HepG2 (cell line): ENCODE data around the gene EMC1. TPM values are rescaled to one million over a fixed set of nuclear protein-coding genes. Genes with fewer than 3 reads are reported as not detected.
A peak's percentile ranks its signal among the peaks of the same experiment; 100 is the strongest.

Source experiments
- CBX5 ChIP-seq: sonication (generic); formaldehyde crosslinking; IDR thresholded peaks from 2 replicates; pipeline ENCODE4 v1.4.0; 2020; ENCODE audit warnings: missing genetic modification reagents, borderline replicate concordance
- FOXK2 ChIP-seq: fragments of 450-650 bp; IDR thresholded peaks from 2 replicates; pipeline ENCODE4 v1.6.1; 2016
- HMG20B ChIP-seq: conservative IDR thresholded peaks from 2 replicates; pipeline ENCODE4 v1.6.1; 2016; ENCODE audit warnings: missing genetic modification reagents, missing compliant biosample characterization
- ZBTB1 ChIP-seq: sonication (generic); formaldehyde crosslinking; IDR thresholded peaks from 2 replicates; pipeline ENCODE4 v1.4.0; 2020; ENCODE audit warnings: missing genetic modification reagents, borderline replicate concordance
- ZNF10 ChIP-seq: sonication (generic); formaldehyde crosslinking; IDR thresholded peaks from 2 replicates; pipeline ENCODE4 v1.4.0; 2020; ENCODE audit warnings: mild to moderate bottlenecking, low read depth, missing genetic modification reagents, borderline replicate concordance
- ZNF333 ChIP-seq: sonication (generic); formaldehyde crosslinking; IDR thresholded peaks from 2 replicates; pipeline ENCODE4 v1.4.0; 2020; ENCODE audit warnings: mild to moderate bottlenecking, missing genetic modification reagents, borderline replicate concordance
- ZNF335 ChIP-seq: sonication (generic); formaldehyde crosslinking; IDR thresholded peaks from 2 replicates; pipeline ENCODE4 v1.4.0; 2020; ENCODE audit warnings: missing genetic modification reagents
- ZNF550 ChIP-seq: sonication (generic); formaldehyde crosslinking; IDR thresholded peaks from 2 replicates; pipeline ENCODE4 v1.4.0; 2020; ENCODE audit warnings: mild to moderate bottlenecking, missing genetic modification reagents, borderline replicate concordance
- ZNF660 ChIP-seq: sonication (generic); formaldehyde crosslinking; IDR thresholded peaks from 2 replicates; pipeline ENCODE4 v1.5.1; 2020; ENCODE audit warnings: mild to moderate bottlenecking, low read depth, missing genetic modification reagents, borderline replicate concordance
- ZNF746 ChIP-seq: sonication (generic); formaldehyde crosslinking; IDR thresholded peaks from 2 replicates; pipeline ENCODE4 v1.8.0; 2022; ENCODE audit warnings: mild to moderate bottlenecking, missing genetic modification reagents
- ZNF816 ChIP-seq: sonication (generic); formaldehyde crosslinking; IDR thresholded peaks from 2 replicates; pipeline ENCODE4 v1.8.0; 2022; ENCODE audit warnings: missing genetic modification reagents, mild to moderate bottlenecking, borderline replicate concordance
- polyA plus RNA-seq, 8 experiments: library from polyadenylated mRNA; depleted of rRNA in 3 of 8; stranded (reverse) in 7 of 8; unstranded in 1 of 8; fragments of >200 nt; fragmentation: Illumina TruSeq in 4 of 8; extraction: Trizol in 4 of 8; gene quantifications; 2 replicates each; pipeline versions ENCODE4 v1.2.1 to v1.2.3, GENCODE V29; 2011 to 2016; ENCODE audit warnings: low read depth in 4 of 8, missing spikeins in 1 of 8, mixed read lengths in 1 of 8; ENCODE audit not compliant: insufficient read depth in 1 of 8
- total RNA-seq, 5 experiments: library from RNA; depleted of rRNA; stranded (reverse); fragments of >200 nt; fragmentation: Illumina TruSeq; extraction: Trizol; gene quantifications; 2 replicates each; pipeline ENCODE4 v1.2.3, GENCODE V29; 2016; ENCODE audit warnings: low read depth in 1 of 5
- TF ChIP-seq, protein P1 (sequence below): sonication (generic); formaldehyde crosslinking; IDR thresholded peaks from 2 replicates; pipeline ENCODE4 v1.5.0; 2020; ENCODE audit warnings: missing genetic modification reagents
- TF ChIP-seq, protein P2 (sequence below): sonication (generic); formaldehyde crosslinking; IDR thresholded peaks from 2 replicates; pipeline ENCODE4 v1.5.0; 2020; ENCODE audit warnings: mild to moderate bottlenecking, missing genetic modification reagents, borderline replicate concordance
- TF ChIP-seq, protein P3 (sequence below): sonication (generic); formaldehyde crosslinking; IDR thresholded peaks from 2 replicates; pipeline ENCODE4 v1.4.0; 2020; ENCODE audit warnings: missing genetic modification reagents

Gene EMC1
- total and polyA plus RNA-seq, 2 of the 13 experiments (the other 11 are each of a cell fraction or from before 2014, with no cell fraction given): 38.0 to 61.3 TPM

DNA sequence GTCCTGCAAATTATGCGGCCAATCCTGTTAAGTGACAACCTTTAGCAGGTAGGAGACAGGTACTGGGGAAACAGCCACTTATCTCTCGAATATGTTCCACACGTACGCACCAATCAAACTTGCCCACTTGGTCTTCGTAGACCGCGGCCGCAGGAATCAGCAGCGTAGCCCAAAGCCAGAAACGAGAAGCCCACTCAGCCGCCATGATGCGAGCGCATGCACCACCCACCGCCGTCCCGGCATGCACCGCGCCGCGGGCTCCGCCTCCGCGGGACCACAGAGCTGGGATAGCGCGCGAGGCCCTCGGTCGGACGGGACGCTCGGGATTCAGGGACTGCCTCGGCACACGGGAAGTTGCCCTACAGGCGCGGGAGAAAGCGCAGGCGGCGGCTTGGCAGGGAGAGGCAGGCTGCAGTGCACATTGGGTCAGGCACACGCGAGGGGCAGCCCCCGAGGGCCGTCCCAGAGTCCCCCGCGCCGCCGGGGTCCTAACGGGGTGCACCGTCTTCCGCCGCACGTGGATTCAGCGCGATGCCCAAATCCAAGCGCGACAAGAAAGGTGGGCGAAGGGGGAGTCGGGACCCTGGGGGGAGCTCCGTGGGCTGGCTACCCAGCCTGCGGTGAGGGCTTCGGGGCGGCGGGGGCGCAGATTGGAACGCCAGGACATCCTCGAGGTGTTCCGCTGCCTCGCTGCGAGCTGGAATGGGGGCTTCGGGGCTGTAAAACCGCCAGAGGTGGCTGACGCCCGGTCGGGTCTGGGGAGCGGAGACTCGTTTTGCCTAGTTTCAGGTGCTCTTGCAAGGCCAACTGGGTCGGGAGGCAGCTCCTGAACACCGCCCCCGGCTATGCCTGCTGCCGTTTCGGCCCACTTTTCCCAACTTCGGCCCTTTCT is at the start of gene EMC1, which contains the start of gene MRTO4 (continued):
- TF ChIP-seq, protein P1, sequence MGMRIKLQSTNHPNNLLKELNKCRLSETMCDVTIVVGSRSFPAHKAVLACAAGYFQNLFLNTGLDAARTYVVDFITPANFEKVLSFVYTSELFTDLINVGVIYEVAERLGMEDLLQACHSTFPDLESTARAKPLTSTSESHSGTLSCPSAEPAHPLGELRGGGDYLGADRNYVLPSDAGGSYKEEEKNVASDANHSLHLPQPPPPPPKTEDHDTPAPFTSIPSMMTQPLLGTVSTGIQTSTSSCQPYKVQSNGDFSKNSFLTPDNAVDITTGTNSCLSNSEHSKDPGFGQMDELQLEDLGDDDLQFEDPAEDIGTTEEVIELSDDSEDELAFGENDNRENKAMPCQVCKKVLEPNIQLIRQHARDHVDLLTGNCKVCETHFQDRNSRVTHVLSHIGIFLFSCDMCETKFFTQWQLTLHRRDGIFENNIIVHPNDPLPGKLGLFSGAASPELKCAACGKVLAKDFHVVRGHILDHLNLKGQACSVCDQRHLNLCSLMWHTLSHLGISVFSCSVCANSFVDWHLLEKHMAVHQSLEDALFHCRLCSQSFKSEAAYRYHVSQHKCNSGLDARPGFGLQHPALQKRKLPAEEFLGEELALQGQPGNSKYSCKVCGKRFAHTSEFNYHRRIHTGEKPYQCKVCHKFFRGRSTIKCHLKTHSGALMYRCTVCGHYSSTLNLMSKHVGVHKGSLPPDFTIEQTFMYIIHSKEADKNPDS (CRISPR knock-in tag): peak; percentile 64; the same call in 1 of the 2 replicates
- peak; percentile 94; the same call in 1 of the 2 replicates for TF ChIP-seq ZNF816 (CRISPR knock-in tag)
- TF ChIP-seq ZNF335 (CRISPR knock-in tag): peak; percentile 100
- TF ChIP-seq ZNF660 (CRISPR knock-in tag): no peak
- TF ChIP-seq ZNF746 (CRISPR knock-in tag): 0 out of 2 replicates have a peak, but pooled peaks have one; percentile 22
- TF ChIP-seq CBX5 (CRISPR knock-in tag): peak; percentile 67; the same call in 1 of the 2 replicates
- no peak for TF ChIP-seq HMG20B (CRISPR knock-in tag)
- TF ChIP-seq ZNF550: no peak
- TF ChIP-seq ZNF10 (CRISPR knock-in tag): no peak
- TF ChIP-seq, protein P2, sequence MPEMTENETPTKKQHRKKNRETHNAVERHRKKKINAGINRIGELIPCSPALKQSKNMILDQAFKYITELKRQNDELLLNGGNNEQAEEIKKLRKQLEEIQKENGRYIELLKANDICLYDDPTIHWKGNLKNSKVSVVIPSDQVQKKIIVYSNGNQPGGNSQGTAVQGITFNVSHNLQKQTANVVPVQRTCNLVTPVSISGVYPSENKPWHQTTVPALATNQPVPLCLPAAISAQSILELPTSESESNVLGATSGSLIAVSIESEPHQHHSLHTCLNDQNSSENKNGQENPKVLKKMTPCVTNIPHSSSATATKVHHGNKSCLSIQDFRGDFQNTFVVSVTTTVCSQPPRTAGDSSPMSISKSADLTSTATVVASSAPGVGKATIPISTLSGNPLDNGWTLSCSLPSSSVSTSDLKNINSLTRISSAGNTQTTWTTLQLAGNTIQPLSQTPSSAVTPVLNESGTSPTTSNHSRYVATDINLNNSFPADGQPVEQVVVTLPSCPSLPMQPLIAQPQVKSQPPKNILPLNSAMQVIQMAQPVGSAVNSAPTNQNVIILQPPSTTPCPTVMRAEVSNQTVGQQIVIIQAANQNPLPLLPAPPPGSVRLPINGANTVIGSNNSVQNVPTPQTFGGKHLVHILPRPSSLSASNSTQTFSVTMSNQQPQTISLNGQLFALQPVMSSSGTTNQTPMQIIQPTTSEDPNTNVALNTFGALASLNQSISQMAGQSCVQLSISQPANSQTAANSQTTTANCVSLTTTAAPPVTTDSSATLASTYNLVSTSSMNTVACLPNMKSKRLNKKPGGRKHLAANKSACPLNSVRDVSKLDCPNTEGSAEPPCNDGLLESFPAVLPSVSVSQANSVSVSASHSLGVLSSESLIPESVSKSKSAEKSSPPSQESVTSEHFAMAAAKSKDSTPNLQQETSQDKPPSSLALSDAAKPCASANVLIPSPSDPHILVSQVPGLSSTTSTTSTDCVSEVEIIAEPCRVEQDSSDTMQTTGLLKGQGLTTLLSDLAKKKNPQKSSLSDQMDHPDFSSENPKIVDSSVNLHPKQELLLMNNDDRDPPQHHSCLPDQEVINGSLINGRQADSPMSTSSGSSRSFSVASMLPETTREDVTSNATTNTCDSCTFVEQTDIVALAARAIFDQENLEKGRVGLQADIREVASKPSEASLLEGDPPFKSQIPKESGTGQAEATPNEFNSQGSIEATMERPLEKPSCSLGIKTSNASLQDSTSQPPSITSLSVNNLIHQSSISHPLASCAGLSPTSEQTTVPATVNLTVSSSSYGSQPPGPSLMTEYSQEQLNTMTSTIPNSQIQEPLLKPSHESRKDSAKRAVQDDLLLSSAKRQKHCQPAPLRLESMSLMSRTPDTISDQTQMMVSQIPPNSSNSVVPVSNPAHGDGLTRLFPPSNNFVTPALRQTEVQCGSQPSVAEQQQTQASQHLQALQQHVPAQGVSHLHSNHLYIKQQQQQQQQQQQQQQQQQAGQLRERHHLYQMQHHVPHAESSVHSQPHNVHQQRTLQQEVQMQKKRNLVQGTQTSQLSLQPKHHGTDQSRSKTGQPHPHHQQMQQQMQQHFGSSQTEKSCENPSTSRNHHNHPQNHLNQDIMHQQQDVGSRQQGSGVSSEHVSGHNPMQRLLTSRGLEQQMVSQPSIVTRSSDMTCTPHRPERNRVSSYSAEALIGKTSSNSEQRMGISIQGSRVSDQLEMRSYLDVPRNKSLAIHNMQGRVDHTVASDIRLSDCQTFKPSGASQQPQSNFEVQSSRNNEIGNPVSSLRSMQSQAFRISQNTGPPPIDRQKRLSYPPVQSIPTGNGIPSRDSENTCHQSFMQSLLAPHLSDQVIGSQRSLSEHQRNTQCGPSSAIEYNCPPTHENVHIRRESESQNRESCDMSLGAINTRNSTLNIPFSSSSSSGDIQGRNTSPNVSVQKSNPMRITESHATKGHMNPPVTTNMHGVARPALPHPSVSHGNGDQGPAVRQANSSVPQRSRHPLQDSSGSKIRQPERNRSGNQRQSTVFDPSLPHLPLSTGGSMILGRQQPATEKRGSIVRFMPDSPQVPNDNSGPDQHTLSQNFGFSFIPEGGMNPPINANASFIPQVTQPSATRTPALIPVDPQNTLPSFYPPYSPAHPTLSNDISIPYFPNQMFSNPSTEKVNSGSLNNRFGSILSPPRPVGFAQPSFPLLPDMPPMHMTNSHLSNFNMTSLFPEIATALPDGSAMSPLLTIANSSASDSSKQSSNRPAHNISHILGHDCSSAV (CRISPR knock-in tag): no peak
- TF ChIP-seq ZNF333 (CRISPR knock-in tag): peak; percentile 90; the same call in 1 of the 2 replicates
- no peak for TF ChIP-seq ZBTB1
- TF ChIP-seq, protein P3, sequence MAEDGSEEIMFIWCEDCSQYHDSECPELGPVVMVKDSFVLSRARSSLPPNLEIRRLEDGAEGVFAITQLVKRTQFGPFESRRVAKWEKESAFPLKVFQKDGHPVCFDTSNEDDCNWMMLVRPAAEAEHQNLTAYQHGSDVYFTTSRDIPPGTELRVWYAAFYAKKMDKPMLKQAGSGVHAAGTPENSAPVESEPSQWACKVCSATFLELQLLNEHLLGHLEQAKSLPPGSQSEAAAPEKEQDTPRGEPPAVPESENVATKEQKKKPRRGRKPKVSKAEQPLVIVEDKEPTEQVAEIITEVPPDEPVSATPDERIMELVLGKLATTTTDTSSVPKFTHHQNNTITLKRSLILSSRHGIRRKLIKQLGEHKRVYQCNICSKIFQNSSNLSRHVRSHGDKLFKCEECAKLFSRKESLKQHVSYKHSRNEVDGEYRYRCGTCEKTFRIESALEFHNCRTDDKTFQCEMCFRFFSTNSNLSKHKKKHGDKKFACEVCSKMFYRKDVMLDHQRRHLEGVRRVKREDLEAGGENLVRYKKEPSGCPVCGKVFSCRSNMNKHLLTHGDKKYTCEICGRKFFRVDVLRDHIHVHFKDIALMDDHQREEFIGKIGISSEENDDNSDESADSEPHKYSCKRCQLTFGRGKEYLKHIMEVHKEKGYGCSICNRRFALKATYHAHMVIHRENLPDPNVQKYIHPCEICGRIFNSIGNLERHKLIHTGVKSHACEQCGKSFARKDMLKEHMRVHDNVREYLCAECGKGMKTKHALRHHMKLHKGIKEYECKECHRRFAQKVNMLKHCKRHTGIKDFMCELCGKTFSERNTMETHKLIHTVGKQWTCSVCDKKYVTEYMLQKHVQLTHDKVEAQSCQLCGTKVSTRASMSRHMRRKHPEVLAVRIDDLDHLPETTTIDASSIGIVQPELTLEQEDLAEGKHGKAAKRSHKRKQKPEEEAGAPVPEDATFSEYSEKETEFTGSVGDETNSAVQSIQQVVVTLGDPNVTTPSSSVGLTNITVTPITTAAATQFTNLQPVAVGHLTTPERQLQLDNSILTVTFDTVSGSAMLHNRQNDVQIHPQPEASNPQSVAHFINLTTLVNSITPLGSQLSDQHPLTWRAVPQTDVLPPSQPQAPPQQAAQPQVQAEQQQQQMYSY: no peak
- no peak for TF ChIP-seq FOXK2
